Stimulated activated CD8-positive, alpha-beta memory T cell treated with anti-CD3 and anti-CD28 coated beads, Interleukin-2, amount 100 ng/mL, for 1 hour (primary cell): ENCODE data around the gene IGF1R.

Experiments
- DNase-seq, 2 donors: peaks; one replicate each; pipeline ENCODE4 v3.0.0-alpha.2; 2020; ENCODE audit warnings: low read depth in 2 of 2

Gene IGF1R

GRCh38 chr15:98648654-98649471 is 524 bp downstream of the IGF1R start:
- peak in 1 of 2 donors; percentile 14 for DNase-seq

- peak in 1 of 2 donors; percentile 23 for DNase-seq
These were observed 1.4 kb downstream of the IGF1R start for GRCh38 chr15:98649472-98650416.

GRCh38 chr15:98650417-98651035 is 2.2 kb downstream of the IGF1R start:
- peak in 1 of 2 donors; percentile 16 for DNase-seq

- no peak for DNase-seq
These were observed 2.7 kb downstream of the IGF1R start for GRCh38 chr15:98651036-98651481.

- no peak for DNase-seq
These were observed 3.4 kb downstream of the IGF1R start for GRCh38 chr15:98651581-98652220.

GRCh38 chr15:98653686-98654085 is 5.3 kb downstream of the IGF1R start:
- no peak for DNase-seq

- DNase-seq = no peak
These were observed 6.5 kb downstream of the IGF1R start for GRCh38 chr15:98654790-98655360.

GRCh38 chr15:98655732-98656131 is 7.4 kb downstream of the IGF1R start:
- DNase-seq = no peak

- DNase-seq = no peak
These were observed 9.4 kb downstream of the IGF1R start for GRCh38 chr15:98657721-98658120.

GRCh38 chr15:98658831-98659699 is 10.7 kb downstream of the IGF1R start:
- DNase-seq = no peak

GRCh38 chr15:98660055-98660454 is 11.7 kb downstream of the IGF1R start:
- DNase-seq = no peak

- DNase-seq = no peak
These were observed 14.7 kb downstream of the IGF1R start for GRCh38 chr15:98663045-98663444.

GRCh38 chr15:98663606-98664005 is 15.3 kb downstream of the IGF1R start:
- DNase-seq = no peak

- DNase-seq = no peak
These were observed 18.1 kb downstream of the IGF1R start for GRCh38 chr15:98666441-98666840.

- DNase-seq = no peak
These were observed 18.5 kb downstream of the IGF1R start for GRCh38 chr15:98666841-98667240.

- no peak for DNase-seq
These were observed 19.3 kb downstream of the IGF1R start for GRCh38 chr15:98667521-98668179.

- no peak for DNase-seq
These were observed 20.4 kb downstream of the IGF1R start for GRCh38 chr15:98668566-98669308.

GRCh38 chr15:98669638-98670037 is 21.3 kb downstream of the IGF1R start:
- DNase-seq = no peak
